Peyer's patch (tissue), 4 donors: ENCODE measurements around the gene PLAA.

Source experiments
- CTCF ChIP-seq, 6 experiments: fragments of 450-650 bp in 4 of 6; fragments of 200-600 bp in 2 of 6; sonication (generic) in 1 of 6; IDR thresholded peaks; one replicate each; pipeline ENCODE4 v1.5.1; 2017 to 2019; ENCODE audit warnings: antibody characterized with exemption in 6 of 6, mild to moderate bottlenecking in 3 of 6, moderate library complexity in 1 of 6
- POLR2A ChIP-seq, 2 donors: fragments of 450-650 bp; IDR thresholded peaks; one replicate each; pipeline ENCODE4 v1.5.1; 2017; ENCODE audit warnings: antibody characterized with exemption in 2 of 2, mild to moderate bottlenecking in 2 of 2, moderate library complexity in 2 of 2

GRCh38 chr9:26971721-26972120 lies 24.7 kb upstream of the PLAA start:
- no peak for TF ChIP-seq POLR2A (IDR thresholded peaks at IDR 0.05)
- no peak for TF ChIP-seq CTCF (IDR thresholded peaks at IDR 0.05)
